ENCODE data around the gene TCF23. TPM values are rescaled to one million over a fixed set of nuclear protein-coding genes. Genes with fewer than 3 reads are reported as not detected.
A peak's percentile ranks its signal among the peaks of the same experiment; 100 is the strongest.

Gene TCF23
- total RNA-seq, 2 donors from 2014 or later, result not detected

- DNase-seq (ENCODE audit: low spot score) (no peak), ATAC-seq (ENCODE audit: insufficient number of reproducible peaks, low FRiP score, low read depth) (no peak)
- TF ChIP-seq CTCF (IDR thresholded peaks at IDR 0.05), result no peak
- Histone ChIP-seq H3K9me3 (no peaks in the 10 kb centered on the region), H3K27ac (no peak overlapping the region), H3K27me3 (replicated peaks; ENCODE audit: insufficient read depth) (no peaks in the 10 kb centered on the region), H3K4me1 (ENCODE audit: control insufficient read depth in 1 of 2, low read depth in 2 of 2) (no peaks in the 10 kb centered on the region), H3K4me3 (no peak overlapping the region), H3K36me3 (no peaks in the 10 kb centered on the region)
Measured at GRCh38 chr2:27177441-27178351, 28.9 kb downstream of the TCF23 start.

GRCh38 chr2:27178469-27178868, 29.7 kb downstream of the TCF23 start:
- Histone ChIP-seq H3K27ac (no peak overlapping the region), H3K4me3 (no peak overlapping the region), H3K36me3 (no peaks in the 10 kb centered on the region), H3K4me1 (ENCODE audit: control insufficient read depth in 1 of 2, low read depth in 2 of 2) (no peaks in the 10 kb centered on the region), H3K9me3 (no peaks in the 10 kb centered on the region), H3K27me3 (replicated peaks; ENCODE audit: insufficient read depth) (no peaks in the 10 kb centered on the region)
- TF ChIP-seq CTCF (IDR thresholded peaks at IDR 0.05), result no peak
- DNase-seq (ENCODE audit: low spot score) (no peak), ATAC-seq (ENCODE audit: insufficient number of reproducible peaks, low FRiP score, low read depth) (no peak)

- Histone ChIP-seq H3K4me3 (no peak overlapping the region), H3K4me1 (ENCODE audit: control insufficient read depth in 1 of 2, low read depth in 2 of 2) (peaks cover 2 to 3% of the 10 kb centered on the region in 2 donors), H3K36me3 (no peaks in the 10 kb centered on the region), H3K27me3 (replicated peaks; ENCODE audit: insufficient read depth) (no peaks in the 10 kb centered on the region), H3K27ac (no peak overlapping the region), H3K9me3 (no peaks in the 10 kb centered on the region)
- no peak for TF ChIP-seq CTCF (IDR thresholded peaks at IDR 0.05)
- ATAC-seq (ENCODE audit: insufficient number of reproducible peaks, low FRiP score, low read depth) (no peak), DNase-seq (ENCODE audit: low spot score) (no peak)
Measured at GRCh38 chr2:27179344-27180000, 30.7 kb downstream of the TCF23 start.

GRCh38 chr2:27182346-27182745, 33.5 kb downstream of the TCF23 start:
- Histone ChIP-seq H3K27me3 (replicated peaks; ENCODE audit: insufficient read depth) (no peaks in the 10 kb centered on the region), H3K27ac (no peak overlapping the region), H3K36me3 (no peaks in the 10 kb centered on the region), H3K4me3 (no peak overlapping the region), H3K9me3 (no peaks in the 10 kb centered on the region), H3K4me1 (ENCODE audit: control insufficient read depth in 1 of 2, low read depth in 2 of 2) (peaks cover 13 to 22% of the 10 kb centered on the region in 2 donors)
- TF ChIP-seq CTCF (IDR thresholded peaks at IDR 0.05), result no peak
- ATAC-seq (ENCODE audit: insufficient number of reproducible peaks, low FRiP score, low read depth) (no peak), DNase-seq (ENCODE audit: low spot score) (no peak)

GRCh38 chr2:27184115-27184514, 35.3 kb downstream of the TCF23 start:
- DNase-seq (ENCODE audit: low spot score) (no peak), ATAC-seq (ENCODE audit: insufficient number of reproducible peaks, low FRiP score, low read depth) (no peak)
- Histone ChIP-seq H3K27me3 (replicated peaks; ENCODE audit: insufficient read depth) (no peaks in the 10 kb centered on the region), H3K27ac (peak overlapping the region in 1 of 2 donors; percentile 65), H3K4me3 (no peak overlapping the region), H3K4me1 (ENCODE audit: control insufficient read depth in 1 of 2, low read depth in 2 of 2) (peaks cover 13 to 22% of the 10 kb centered on the region in 2 donors), H3K9me3 (no peaks in the 10 kb centered on the region), H3K36me3 (no peaks in the 10 kb centered on the region)
- no peak for TF ChIP-seq CTCF (IDR thresholded peaks at IDR 0.05)

Measured in thoracic aorta (tissue), 2 donors.